HG02759 (cell line): ENCODE data around the gene PROX2.

Experiments used
- ATAC-seq: cut with Tn5 transposase; IDR thresholded peaks from one replicate; pipeline ENCODE4 v1.9.1; 2021; ENCODE audit warnings: mild to moderate bottlenecking, moderate library complexity; ENCODE audit not compliant: unreplicated experiment

Gene PROX2

GRCh38 chr14:74881431-74882102, 5.6 kb upstream of the PROX2 start, which contains the start of gene DLST:
Gene DLST, plus strand, starts transcription at chr14:74881916. Its CDS starts 38 bp downstream, at chr14:74881954.
- peak; percentile 96 for ATAC-seq

DNA sequence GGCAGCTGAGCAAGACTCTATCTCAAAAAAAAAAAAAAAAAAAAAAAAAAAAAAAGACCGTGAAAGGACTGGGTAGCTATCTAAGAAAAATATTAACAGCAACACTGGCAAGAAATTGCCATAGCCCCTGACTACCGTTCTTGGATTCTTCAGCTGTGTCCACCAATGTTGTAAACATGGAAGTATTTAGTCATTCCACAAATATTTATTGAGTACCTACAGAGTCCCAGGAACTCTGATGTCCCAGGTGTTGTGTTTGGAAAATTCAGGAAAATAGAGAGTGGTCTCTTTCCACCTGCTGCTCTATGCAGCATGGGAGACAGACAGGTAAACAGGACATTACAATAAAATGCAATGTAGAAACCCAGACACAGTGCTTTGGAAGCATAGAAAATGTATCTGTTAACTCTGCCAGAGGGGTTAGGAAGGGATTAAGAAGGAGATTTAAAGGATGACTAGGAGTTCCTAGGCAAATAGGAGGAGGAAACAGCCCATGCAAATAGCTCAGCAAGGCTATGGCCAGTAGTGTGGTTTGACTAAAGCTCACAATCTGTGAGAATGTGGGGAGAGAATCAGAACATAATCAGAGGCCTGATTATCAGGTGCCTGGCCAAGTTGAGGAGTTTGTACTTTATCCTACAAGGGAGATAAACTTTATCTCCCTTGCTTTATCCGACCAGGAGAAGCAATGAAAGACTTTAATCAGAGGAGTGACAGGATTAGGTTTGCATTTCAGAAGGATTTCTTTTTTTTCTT, 3.7 kb upstream of the PROX2 start:
- ATAC-seq = no peak

DNA sequence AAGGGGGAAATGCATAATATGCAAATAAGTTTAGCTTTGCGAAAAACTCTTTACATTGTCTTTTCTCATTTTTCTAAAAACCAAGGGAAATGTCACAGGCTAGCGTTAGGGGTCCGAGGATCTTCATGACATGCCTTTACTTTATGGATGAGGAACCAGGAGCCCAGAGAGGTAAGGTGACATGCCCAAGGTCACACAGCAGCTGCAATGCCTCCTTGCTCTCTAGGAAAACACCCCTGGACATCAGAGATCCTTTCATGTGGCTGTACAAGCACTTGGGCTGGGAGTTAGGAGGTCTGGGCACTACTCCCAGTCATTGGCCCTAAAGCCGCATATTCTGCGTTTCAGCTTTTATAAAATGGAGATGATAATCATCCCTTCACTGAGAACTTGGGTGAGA, 741 bp downstream of the PROX2 start:
- ATAC-seq = no peak

- no peak for ATAC-seq
Observed at GRCh38 chr14:74871819-74872218, 4.1 kb downstream of the PROX2 start.

DNA sequence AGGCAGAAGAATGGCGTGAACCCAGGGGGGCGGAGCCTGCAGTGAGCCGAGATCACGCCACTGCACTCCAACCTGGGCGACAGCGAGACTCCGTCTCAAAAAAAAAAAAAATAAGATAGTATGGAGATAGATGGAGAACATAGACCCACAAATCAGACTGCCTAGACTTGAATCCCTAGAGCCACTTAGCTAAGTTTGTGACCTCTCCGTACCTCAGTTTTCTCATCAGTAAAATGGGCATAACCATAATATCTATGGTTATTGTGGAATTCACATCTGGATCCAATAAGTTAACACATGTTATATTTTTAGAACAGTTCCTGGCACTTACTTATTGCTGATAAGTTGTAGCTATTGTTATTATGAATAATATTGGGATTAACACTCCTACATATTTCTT, 7.2 kb downstream of the PROX2 start:
- ATAC-seq = no peak

DNA sequence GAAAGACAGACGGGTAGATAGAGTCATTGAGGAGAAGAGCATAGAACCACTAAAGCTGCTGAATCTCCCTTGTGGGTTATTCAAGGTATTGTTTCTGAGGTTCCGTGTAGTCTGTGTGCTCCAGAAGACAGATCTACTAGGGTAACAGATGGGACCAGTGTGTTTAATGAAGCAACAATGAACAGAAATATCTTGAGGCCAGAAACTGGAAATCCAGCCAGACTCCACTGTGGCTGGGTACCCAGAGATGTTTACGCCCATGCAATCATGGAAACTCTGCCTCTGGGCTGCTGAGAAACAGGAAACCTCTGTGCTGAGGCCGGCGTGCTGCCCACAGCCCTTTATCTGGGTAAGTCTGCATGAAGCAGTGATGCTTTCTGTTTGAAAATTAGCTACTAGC, 8.3 kb downstream of the PROX2 start:
- no peak for ATAC-seq

- ATAC-seq = no peak
Observed at GRCh38 chr14:74866708-74867389, 9.1 kb downstream of the PROX2 start.

DNA sequence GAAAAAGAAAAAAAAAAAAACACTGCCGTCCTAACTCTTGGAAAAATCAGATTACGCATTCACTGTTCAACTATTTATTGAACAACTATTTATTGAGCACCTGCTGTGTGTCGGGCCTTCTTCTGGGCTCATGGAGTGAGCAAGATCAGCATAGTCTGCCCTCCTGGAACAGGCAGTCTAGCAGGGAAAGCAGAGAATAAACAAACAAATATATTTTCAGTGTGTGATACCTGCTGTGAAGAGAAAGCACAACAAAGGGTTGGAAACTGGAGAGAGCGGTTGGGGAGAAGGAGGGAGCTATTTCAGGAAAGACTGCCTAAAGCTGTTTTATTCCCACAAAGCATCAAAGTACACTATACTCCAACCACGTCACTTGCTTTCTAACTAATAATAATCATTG, 10.8 kb downstream of the PROX2 start:
- ATAC-seq = no peak

GRCh38 chr14:74864198-74864597, 11.7 kb downstream of the PROX2 start:
- ATAC-seq = no peak

- ATAC-seq = no peak
Observed at GRCh38 chr14:74863274-74863673, 12.7 kb downstream of the PROX2 start.

- ATAC-seq = no peak
Observed at GRCh38 chr14:74861734-74862090, 14.2 kb downstream of the PROX2 start.

GRCh38 chr14:74860899-74861733, 14.8 kb downstream of the PROX2 start:
- no peak for ATAC-seq

- no peak for ATAC-seq
Observed at GRCh38 chr14:74859757-74860552, 16.0 kb downstream of the PROX2 start.

DNA sequence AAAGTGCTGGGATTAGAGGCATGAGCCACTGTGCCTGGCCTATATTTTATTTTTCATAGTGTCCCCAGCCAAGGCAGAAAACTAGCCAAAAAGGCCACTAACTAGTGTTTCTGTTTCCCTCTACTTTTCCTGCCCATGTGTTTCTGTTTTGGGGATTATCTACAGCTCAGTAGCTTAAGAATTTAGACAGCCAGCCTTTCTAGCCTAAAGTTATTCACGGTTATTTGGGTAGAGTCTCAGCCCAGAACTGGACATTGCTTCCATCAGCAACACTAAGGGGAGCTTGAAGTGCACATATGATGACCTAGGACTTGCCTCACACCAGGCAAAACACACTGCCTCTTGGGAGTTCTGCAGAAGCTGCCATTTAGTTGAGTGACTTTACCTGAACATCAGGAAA, 17.9 kb downstream of the PROX2 start:
- no peak for ATAC-seq

GRCh38 chr14:74856366-74856765, 19.6 kb downstream of the PROX2 start:
- no peak for ATAC-seq

DNA sequence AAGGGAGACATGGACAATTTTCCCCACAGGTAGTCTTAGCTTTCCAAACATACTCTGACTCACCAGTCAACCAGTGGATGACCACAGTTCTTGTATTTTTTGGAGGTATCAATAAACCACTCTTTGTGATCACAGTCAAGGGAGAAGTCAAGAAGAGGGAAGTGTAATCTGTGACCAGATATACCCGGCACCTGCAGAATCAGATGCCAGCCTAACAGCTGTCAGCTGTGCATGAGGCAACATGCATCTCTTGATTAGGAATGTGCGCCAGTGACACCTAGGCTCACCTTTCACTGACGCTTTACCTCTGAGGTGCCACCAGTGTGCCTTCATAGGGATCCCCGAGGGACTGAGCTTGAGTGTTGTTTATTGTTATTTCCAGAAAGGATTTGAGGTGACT, 20.0 kb downstream of the PROX2 start:
- ATAC-seq = no peak

DNA sequence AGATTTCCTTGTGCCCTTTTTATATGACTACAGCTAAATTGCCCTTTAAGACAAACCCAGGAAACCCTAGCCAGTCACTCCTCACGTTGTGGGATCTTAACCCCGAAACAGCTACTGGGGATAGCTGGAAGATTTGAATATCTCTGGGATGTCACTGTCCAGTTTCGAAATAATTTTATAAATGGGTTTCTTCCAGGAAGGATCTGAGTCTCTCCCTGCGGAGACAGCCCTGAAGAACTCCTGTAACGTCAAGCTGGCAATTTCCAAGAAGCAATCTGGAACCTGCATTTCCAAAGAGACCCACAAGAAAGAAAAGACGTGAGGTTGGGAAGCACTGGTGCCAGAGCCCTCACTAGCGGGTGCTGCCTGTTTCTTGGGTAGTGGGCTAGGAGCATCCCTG, 20.9 kb downstream of the PROX2 start:
- no peak for ATAC-seq

DNA sequence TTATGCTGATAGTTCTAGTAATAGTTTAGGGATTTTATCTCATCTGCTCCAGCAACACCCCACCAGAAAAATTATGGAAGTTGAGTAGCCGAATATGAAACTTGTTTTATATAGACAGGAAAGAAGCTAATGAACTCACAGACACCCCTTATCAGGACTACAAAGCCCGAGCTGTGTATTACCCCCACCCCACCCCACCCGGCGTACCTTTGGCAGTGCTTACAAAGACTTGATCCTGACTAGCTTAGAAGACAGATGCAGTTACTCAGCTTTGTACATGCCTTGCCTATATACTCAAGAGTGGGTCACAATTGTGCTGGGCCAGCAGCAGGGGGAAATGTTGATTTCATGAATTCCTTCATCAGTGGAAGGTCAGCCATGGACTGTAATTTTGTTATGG, 22.4 kb downstream of the PROX2 start:
- no peak for ATAC-seq

DNA sequence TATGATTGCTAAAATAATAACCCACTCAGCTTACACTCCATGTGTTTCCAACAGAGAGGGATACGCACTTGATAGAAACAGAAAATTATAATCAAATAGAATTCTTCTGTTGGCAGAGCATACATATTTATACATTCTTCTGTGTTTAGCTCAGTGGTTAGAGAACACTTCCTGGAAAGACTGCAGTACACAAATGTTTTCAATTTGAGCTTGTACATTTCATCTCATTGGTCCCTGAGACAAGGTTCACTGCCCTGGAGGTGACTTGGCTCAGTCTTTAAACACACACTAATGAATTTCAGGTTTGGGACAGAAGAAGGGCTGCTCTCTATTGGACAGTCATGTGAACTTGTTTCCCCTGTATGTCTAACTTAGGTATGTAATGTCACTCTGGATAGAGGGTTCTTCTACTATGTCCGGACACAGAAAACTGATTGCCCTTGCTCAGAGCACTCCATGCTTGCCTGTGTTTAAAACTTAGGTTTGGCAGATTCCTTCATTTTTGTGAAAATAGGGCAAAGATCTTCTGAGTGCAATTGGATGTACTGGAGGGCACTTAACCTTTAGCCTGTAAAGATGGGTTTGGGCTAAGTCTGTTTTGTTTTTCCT, 22.9 kb downstream of the PROX2 start:
- no peak for ATAC-seq

- ATAC-seq = no peak
Observed at GRCh38 chr14:74848768-74849167, 27.2 kb downstream of the PROX2 start.
